GM23248 (cell line): ENCODE results near the gene CDH19.

ENCODE experiments used
- EZH2 ChIP-seq: fragments of 200-600 bp; sonication (generic); IDR thresholded peaks from 2 replicates; pipeline ENCODE4 v1.6.1; 2018; ENCODE audit warnings: antibody characterized with exemption, mild to moderate bottlenecking; ENCODE audit not compliant: insufficient read depth, poor library complexity, severe bottlenecking
- EZH2phosphoT487 ChIP-seq: fragments of 200-600 bp; sonication (generic); IDR thresholded peaks from 2 replicates; pipeline ENCODE4 v1.6.1; 2018; ENCODE audit warnings: antibody characterized with exemption, moderate library complexity, mild to moderate bottlenecking, low read depth; ENCODE audit not compliant: insufficient read depth

- TF ChIP-seq EZH2 (no peak), EZH2phosphoT487 (no peak)
Measured at GRCh38 chr18:66645983-66646382, 42.1 kb upstream of the CDH19 start.
